Fibroblast of lung (primary cell): ENCODE data around the gene RREB1. TPM values are rescaled to one million over a fixed set of nuclear protein-coding genes. Genes with fewer than 3 reads are reported as not detected.
A peak's percentile ranks its signal among the peaks of the same experiment; 100 is the strongest.

Experiments used
- DNase-seq, 2 donors: peaks; one replicate each; pipeline versions ENCODE4 v3.0.0 to v3.0.0-alpha.2; 2010; ENCODE audit warnings: low read depth in 2 of 2
- H2AFZ ChIP-seq: 2 replicates; pipeline ENCODE4 v1.5.1; 2012; ENCODE audit warnings: low read length, control low read depth, inconsistent platforms
- H3K27ac ChIP-seq: 2 replicates; pipeline ENCODE4 v1.5.1; 2011; ENCODE audit warnings: low read length, control low read depth; ENCODE audit not compliant: insufficient read depth
- H3K27me3 ChIP-seq: 2 replicates; pipeline ENCODE4 v1.5.1; 2011; ENCODE audit warnings: mild to moderate bottlenecking, low read length; ENCODE audit not compliant: control insufficient read depth, insufficient read depth
- H3K36me3 ChIP-seq: 2 replicates; pipeline ENCODE4 v1.5.1; 2011; ENCODE audit warnings: low read length; ENCODE audit not compliant: control insufficient read depth, insufficient read depth
- H3K4me1 ChIP-seq: 2 replicates; pipeline ENCODE4 v1.5.1; 2011; ENCODE audit warnings: low read length; ENCODE audit not compliant: control insufficient read depth, insufficient read depth; ENCODE audit errors: extremely low read depth
- H3K4me2 ChIP-seq: 2 replicates; pipeline ENCODE4 v1.5.1; 2011; ENCODE audit warnings: low read length, control low read depth; ENCODE audit not compliant: insufficient read depth; ENCODE audit errors: extremely low read depth
- H3K4me3 ChIP-seq, 4 experiments: fragments of 200-600 bp in 1 of 4; sonication (generic) in 1 of 4; replicated peaks in 1 of 4; 2 replicates each; pipeline ENCODE4 v1.5.1; 2011 to 2016; ENCODE audit warnings: low read length in 4 of 4, low read depth in 3 of 4, mild to moderate bottlenecking in 3 of 4, control low read depth in 2 of 4, inconsistent platforms in 1 of 4, mixed read lengths in 1 of 4; ENCODE audit not compliant: insufficient read depth in 1 of 4; ENCODE audit errors: control extremely low read depth in 1 of 4
- H3K79me2 ChIP-seq: 2 replicates; pipeline ENCODE4 v1.5.1; 2012; ENCODE audit warnings: mild to moderate bottlenecking, low read length, inconsistent platforms; ENCODE audit not compliant: control insufficient read depth, insufficient read depth
- H3K9ac ChIP-seq: 2 replicates; pipeline ENCODE4 v1.5.1; 2011; ENCODE audit warnings: mild to moderate bottlenecking, low read length, control low read depth; ENCODE audit not compliant: insufficient read depth
- H3K9me3 ChIP-seq: 2 replicates; pipeline ENCODE4 v1.5.1; 2012; ENCODE audit warnings: low read depth, low read length; ENCODE audit not compliant: control insufficient read depth, insufficient read depth
- H4K20me1 ChIP-seq: 2 replicates; pipeline ENCODE4 v1.5.1; 2011; ENCODE audit warnings: low read length; ENCODE audit not compliant: control insufficient read depth, insufficient read depth; ENCODE audit errors: extremely low read depth
- CTCF ChIP-seq, 2 donors: IDR thresholded peaks in 1 of 2; conservative IDR thresholded peaks in 1 of 2; 1 replicate in 1 of 2; 2 replicates in 1 of 2; pipeline ENCODE4 v1.5.1; 2011 to 2012; ENCODE audit warnings: low read length in 2 of 2, control low read depth in 1 of 2, inconsistent platforms in 1 of 2, low read depth in 1 of 2, mild to moderate bottlenecking in 1 of 2
- EZH2 ChIP-seq: IDR thresholded peaks from 2 replicates; pipeline ENCODE4 v1.5.1; 2012; ENCODE audit warnings: low read length, control low read depth, mild to moderate bottlenecking; ENCODE audit errors: missing control alignments
- polyA plus RNA-seq, 2 donors: library from polyadenylated mRNA; depleted of rRNA in 1 of 2; stranded (reverse) in 1 of 2; unstranded in 1 of 2; fragments of >200 nt; gene quantifications; 2 replicates each; pipeline ENCODE4 v1.2.1, GENCODE V29; 2011 to 2012; ENCODE audit warnings: missing spikeins in 1 of 2
- total RNA-seq: library from RNA; depleted of rRNA; stranded (reverse); fragments of >200 nt; gene quantifications from 2 replicates; pipeline ENCODE4 v1.2.1, GENCODE V29; 2014

Gene RREB1
- total and polyA plus RNA-seq, 2 donors (not counting 1 experiment from before 2014, with no cell fraction given): 2.4 to 18.8 TPM

GRCh38 chr6:7213416-7213815 lies 105.7 kb downstream of the RREB1 start:
- Histone ChIP-seq H3K79me2 (peaks cover 5% of the 10 kb centered on the region), H4K20me1 (no peaks in the 10 kb centered on the region), H3K4me2 (no peak overlapping the region), H3K27ac (no peak overlapping the region), H3K9ac (no peak overlapping the region), H3K4me3 (no peak overlapping the region), H3K4me1 (peaks cover 20% of the 10 kb centered on the region), H3K9me3 (no peaks in the 10 kb centered on the region), H2AFZ (no peak overlapping the region), H3K36me3 (peaks cover 13% of the 10 kb centered on the region), H3K27me3 (no peaks in the 10 kb centered on the region)
- DNase-seq: no peak
- TF ChIP-seq EZH2 (no peak), CTCF (conservative IDR thresholded peaks at IDR 0.05 in 1 of 2, IDR thresholded peaks at IDR 0.05 in 1 of 2; ENCODE audit: low read depth in 1 of 2, low read length in 2 of 2) (no peak)

GRCh38 chr6:7214468-7214867 lies 106.7 kb downstream of the RREB1 start:
- Histone ChIP-seq H3K36me3 (peaks cover 13% of the 10 kb centered on the region), H4K20me1 (no peaks in the 10 kb centered on the region), H3K27me3 (no peaks in the 10 kb centered on the region), H3K4me3 (no peak overlapping the region), H3K27ac (no peak overlapping the region), H2AFZ (no peak overlapping the region), H3K9me3 (no peaks in the 10 kb centered on the region), H3K4me1 (peaks cover 22% of the 10 kb centered on the region), H3K9ac (no peak overlapping the region), H3K4me2 (no peak overlapping the region), H3K79me2 (peaks cover 5% of the 10 kb centered on the region)
- no peak for DNase-seq
- TF ChIP-seq CTCF (conservative IDR thresholded peaks at IDR 0.05 in 1 of 2, IDR thresholded peaks at IDR 0.05 in 1 of 2; ENCODE audit: low read depth in 1 of 2, low read length in 2 of 2) (no peak), EZH2 (no peak)

- H3K4me2 ChIP-seq: no peak overlapping the region
- H3K79me2 ChIP-seq: peaks cover 5% of the 10 kb centered on the region
- peak overlapping the region; percentile 38 for H3K27ac ChIP-seq
- DNase-seq: peak; percentile 35 to 75
- H3K9me3 ChIP-seq: no peaks in the 10 kb centered on the region
- no peak overlapping the region for H3K9ac ChIP-seq
- no peak overlapping the region for H2AFZ ChIP-seq
- no peak overlapping the region for H3K4me3 ChIP-seq
- no peaks in the 10 kb centered on the region for H4K20me1 ChIP-seq
- no peak for TF ChIP-seq EZH2
- no peak for TF ChIP-seq CTCF (conservative IDR thresholded peaks at IDR 0.05 in 1 of 2, IDR thresholded peaks at IDR 0.05 in 1 of 2; ENCODE audit: low read depth in 1 of 2, low read length in 2 of 2)
- peaks cover 15% of the 10 kb centered on the region for H3K36me3 ChIP-seq
- H3K27me3 ChIP-seq: no peaks in the 10 kb centered on the region
- peaks cover 29% of the 10 kb centered on the region for H3K4me1 ChIP-seq
These were observed 107.4 kb downstream of the RREB1 start for GRCh38 chr6:7215131-7215530.
